Tibial artery (tissue), 4 donors: Measurements from ENCODE around the gene ISOC2.

Experiments
- DNase-seq, 2 donors: peaks; one replicate each; pipeline ENCODE4 v3.0.0-alpha.2; 2019
- H3K27ac ChIP-seq, 2 donors: fragments of 200-600 bp; sonication (generic) in 1 of 2; 1 replicate in 1 of 2; 2 replicates in 1 of 2; pipeline ENCODE4 v1.5.1; 2018 to 2019; ENCODE audit warnings: mild to moderate bottlenecking in 1 of 2
- H3K27me3 ChIP-seq, 2 donors: fragments of 200-600 bp; sonication (generic) in 1 of 2; one replicate each; pipeline versions ENCODE4 v1.5.1 to v1.6.0; 2016 to 2019
- H3K36me3 ChIP-seq, 3 donors: fragments of 200-600 bp; sonication (generic) in 2 of 3; one replicate each; pipeline ENCODE4 v1.5.1; 2016 to 2019; ENCODE audit warnings: mild to moderate bottlenecking in 2 of 3
- H3K4me1 ChIP-seq, 4 donors: fragments of 200-600 bp; sonication (generic) in 2 of 4; 1 replicate in 3 of 4; 2 replicates in 1 of 4; pipeline ENCODE4 v1.5.1; 2016 to 2019
- H3K4me3 ChIP-seq, 2 donors: fragments of 200-600 bp; sonication (generic) in 1 of 2; 1 replicate in 1 of 2; 2 replicates in 1 of 2; pipeline ENCODE4 v1.5.1; 2018 to 2019; ENCODE audit warnings: mild to moderate bottlenecking in 2 of 2
- H3K9me3 ChIP-seq, 3 donors: fragments of 200-600 bp; sonication (generic) in 1 of 3; one replicate each; pipeline ENCODE4 v1.5.1; 2016 to 2019
- intact Hi-C: fragments of 100-400 bp; cut with DNase I; formaldehyde crosslinking; loops from one replicate; pipeline ENCODE4 v1.15.0; 2023; ENCODE audit warnings: low total_unique reads
- TF ChIP-seq, protein P1 (sequence below), 2 experiments: fragments of 200-600 bp in 1 of 2; fragments of 450-650 bp in 1 of 2; IDR thresholded peaks; one replicate each; pipeline ENCODE4 v1.5.1; 2017 to 2019; ENCODE audit warnings: antibody characterized with exemption in 2 of 2, mild to moderate bottlenecking in 1 of 2, moderate library complexity in 1 of 2

Gene ISOC2

DNA sequence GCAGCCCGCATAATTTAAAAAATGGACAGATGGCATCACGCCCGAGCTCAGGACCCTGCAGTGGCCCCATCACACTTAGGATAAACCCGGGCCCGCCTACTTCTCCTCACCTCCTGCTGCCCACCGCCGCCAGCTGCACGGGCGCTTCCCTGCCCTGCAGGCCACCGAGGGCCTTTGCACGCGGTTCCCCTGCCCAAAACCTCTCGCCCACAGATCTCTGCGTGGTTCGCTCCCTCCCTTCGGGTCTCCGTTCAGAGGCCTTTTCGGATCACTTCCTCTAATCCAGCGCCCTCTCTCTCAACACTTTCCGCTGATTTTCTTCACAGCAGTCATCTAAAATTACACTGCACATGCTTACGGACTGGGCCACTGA lies 20.1 kb downstream of the ISOC2 start:
- no peak for DNase-seq
- H3K27ac ChIP-seq, result no peak overlapping the region
- no peak overlapping the region for H3K4me3 ChIP-seq
- peaks cover 0 to 93% of the 10 kb centered on the region in 2 donors for H3K27me3 ChIP-seq
- TF ChIP-seq, protein P1, sequence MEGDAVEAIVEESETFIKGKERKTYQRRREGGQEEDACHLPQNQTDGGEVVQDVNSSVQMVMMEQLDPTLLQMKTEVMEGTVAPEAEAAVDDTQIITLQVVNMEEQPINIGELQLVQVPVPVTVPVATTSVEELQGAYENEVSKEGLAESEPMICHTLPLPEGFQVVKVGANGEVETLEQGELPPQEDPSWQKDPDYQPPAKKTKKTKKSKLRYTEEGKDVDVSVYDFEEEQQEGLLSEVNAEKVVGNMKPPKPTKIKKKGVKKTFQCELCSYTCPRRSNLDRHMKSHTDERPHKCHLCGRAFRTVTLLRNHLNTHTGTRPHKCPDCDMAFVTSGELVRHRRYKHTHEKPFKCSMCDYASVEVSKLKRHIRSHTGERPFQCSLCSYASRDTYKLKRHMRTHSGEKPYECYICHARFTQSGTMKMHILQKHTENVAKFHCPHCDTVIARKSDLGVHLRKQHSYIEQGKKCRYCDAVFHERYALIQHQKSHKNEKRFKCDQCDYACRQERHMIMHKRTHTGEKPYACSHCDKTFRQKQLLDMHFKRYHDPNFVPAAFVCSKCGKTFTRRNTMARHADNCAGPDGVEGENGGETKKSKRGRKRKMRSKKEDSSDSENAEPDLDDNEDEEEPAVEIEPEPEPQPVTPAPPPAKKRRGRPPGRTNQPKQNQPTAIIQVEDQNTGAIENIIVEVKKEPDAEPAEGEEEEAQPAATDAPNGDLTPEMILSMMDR (IDR thresholded peaks at IDR 0.05), result no peak
- peaks cover 0 to 22% (median 9%) of the 10 kb centered on the region in 4 donors for H3K4me1 ChIP-seq
- no peaks in the 10 kb centered on the region for H3K9me3 ChIP-seq
- H3K36me3 ChIP-seq, result no peaks in the 10 kb centered on the region
- intact Hi-C loops, result no loop called here

GRCh38 chr19:55440411-55441105 lies 20.9 kb downstream of the ISOC2 start:
- H3K36me3 ChIP-seq, result no peaks in the 10 kb centered on the region
- TF ChIP-seq, protein P1 (IDR thresholded peaks at IDR 0.05), result no peak
- H3K27ac ChIP-seq, result no peak overlapping the region
- no peak overlapping the region for H3K4me3 ChIP-seq
- no peaks in the 10 kb centered on the region for H3K9me3 ChIP-seq
- intact Hi-C loops, result no loop called here
- H3K27me3 ChIP-seq, result peaks cover 0 to 93% of the 10 kb centered on the region in 2 donors
- peaks cover 0 to 22% (median 9%) of the 10 kb centered on the region in 4 donors for H3K4me1 ChIP-seq
- DNase-seq, result no peak

- H3K27me3 ChIP-seq, result peaks cover 0 to 78% of the 10 kb centered on the region in 2 donors
- intact Hi-C loops, result no loop called here
- H3K36me3 ChIP-seq, result no peaks in the 10 kb centered on the region
- no peak overlapping the region for H3K27ac ChIP-seq
- DNase-seq, result no peak
- H3K4me1 ChIP-seq, result peaks cover 0 to 22% (median 9%) of the 10 kb centered on the region in 4 donors
- H3K4me3 ChIP-seq, result no peak overlapping the region
- H3K9me3 ChIP-seq, result no peaks in the 10 kb centered on the region
- TF ChIP-seq, protein P1 (IDR thresholded peaks at IDR 0.05), result no peak
These were observed 22.4 kb downstream of the ISOC2 start for GRCh38 chr19:55439052-55439451.

DNA sequence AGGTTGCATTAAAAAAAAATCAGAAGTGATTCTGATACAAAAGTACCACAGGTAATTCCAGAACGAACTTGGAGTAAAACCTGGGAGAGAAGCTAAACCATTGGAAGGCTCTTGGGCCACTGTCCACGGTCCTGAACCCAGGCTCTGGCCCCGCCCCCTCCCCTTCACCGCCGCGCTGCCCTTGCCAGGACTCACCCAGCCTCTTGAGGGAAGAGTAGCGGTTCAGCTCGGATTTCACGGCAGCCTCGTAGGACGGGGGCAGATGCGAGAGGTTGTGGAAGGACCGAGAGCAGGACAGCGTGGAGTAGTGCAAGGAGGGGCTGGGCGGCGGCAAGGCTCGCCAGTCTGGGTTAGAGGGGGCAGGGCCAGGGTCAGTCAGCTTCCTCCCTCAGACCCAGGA lies 24.0 kb downstream of the ISOC2 start:
- no peak for DNase-seq

GRCh38 chr19:55436847-55437246 lies 24.6 kb downstream of the ISOC2 start:
- no peak for DNase-seq
- no peak overlapping the region for H3K27ac ChIP-seq
- intact Hi-C loops, result no loop called here
- H3K27me3 ChIP-seq, result peaks cover 5 to 79% of the 10 kb centered on the region in 2 donors
- TF ChIP-seq, protein P1 (IDR thresholded peaks at IDR 0.05), result no peak
- no peaks in the 10 kb centered on the region for H3K9me3 ChIP-seq
- H3K36me3 ChIP-seq, result no peaks in the 10 kb centered on the region
- H3K4me3 ChIP-seq, result no peak overlapping the region
- peaks cover 0 to 17% (median 5%) of the 10 kb centered on the region in 4 donors for H3K4me1 ChIP-seq

More for the DNA sequence above, 24.0 kb downstream of the ISOC2 start:
- intact Hi-C loops, result no loop called here
- H3K9me3 ChIP-seq, result no peaks in the 10 kb centered on the region
- TF ChIP-seq, protein P1 (IDR thresholded peaks at IDR 0.05), result no peak
- H3K27me3 ChIP-seq, result peaks cover 5 to 79% of the 10 kb centered on the region in 2 donors
- no peaks in the 10 kb centered on the region for H3K36me3 ChIP-seq
- peaks cover 0 to 23% (median 9%) of the 10 kb centered on the region in 4 donors for H3K4me1 ChIP-seq
- H3K27ac ChIP-seq, result no peak overlapping the region
- H3K4me3 ChIP-seq, result no peak overlapping the region
